Measurements from ENCODE around the gene SCT.

DNA sequence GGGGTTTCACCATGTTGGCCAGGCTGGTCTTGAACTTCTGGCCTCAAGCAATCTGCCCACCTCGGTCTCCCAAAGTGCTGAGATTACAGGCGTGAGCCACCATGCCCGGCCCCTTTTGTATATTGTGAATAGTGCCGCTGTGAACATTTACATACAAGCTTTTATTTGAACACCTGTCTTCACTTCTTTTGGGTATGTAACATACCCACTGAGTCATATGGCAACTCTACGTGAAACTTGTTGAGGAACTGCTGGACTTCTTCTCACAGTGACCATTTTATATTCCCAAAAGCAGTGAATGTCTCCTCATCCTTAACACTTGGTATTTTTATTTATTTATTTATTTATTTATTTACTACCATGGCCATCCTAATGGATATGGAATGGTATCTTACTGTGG lies 3.9 kb upstream of the SCT start:
- TF ChIP-seq, protein P1, sequence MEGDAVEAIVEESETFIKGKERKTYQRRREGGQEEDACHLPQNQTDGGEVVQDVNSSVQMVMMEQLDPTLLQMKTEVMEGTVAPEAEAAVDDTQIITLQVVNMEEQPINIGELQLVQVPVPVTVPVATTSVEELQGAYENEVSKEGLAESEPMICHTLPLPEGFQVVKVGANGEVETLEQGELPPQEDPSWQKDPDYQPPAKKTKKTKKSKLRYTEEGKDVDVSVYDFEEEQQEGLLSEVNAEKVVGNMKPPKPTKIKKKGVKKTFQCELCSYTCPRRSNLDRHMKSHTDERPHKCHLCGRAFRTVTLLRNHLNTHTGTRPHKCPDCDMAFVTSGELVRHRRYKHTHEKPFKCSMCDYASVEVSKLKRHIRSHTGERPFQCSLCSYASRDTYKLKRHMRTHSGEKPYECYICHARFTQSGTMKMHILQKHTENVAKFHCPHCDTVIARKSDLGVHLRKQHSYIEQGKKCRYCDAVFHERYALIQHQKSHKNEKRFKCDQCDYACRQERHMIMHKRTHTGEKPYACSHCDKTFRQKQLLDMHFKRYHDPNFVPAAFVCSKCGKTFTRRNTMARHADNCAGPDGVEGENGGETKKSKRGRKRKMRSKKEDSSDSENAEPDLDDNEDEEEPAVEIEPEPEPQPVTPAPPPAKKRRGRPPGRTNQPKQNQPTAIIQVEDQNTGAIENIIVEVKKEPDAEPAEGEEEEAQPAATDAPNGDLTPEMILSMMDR (IDR thresholded peaks at IDR 0.05 in 8 of 11, conservative IDR thresholded peaks at IDR 0.05 in 3 of 11): no peak
- TF ChIP-seq POLR2AphosphoS5 (IDR thresholded peaks at IDR 0.05): no peak
- TF ChIP-seq POLR2A (IDR thresholded peaks at IDR 0.05): no peak
